Measurements from ENCODE around the gene PDLIM4.

PDLIM4 gene

GRCh38 chr5:132309679-132310078 lies 52.2 kb downstream of the PDLIM4 start:
- no peak for DNase-seq (ENCODE audit: low spot score)

GRCh38 chr5:132310141-132310834 lies 52.8 kb downstream of the PDLIM4 start:
- no peak for DNase-seq (ENCODE audit: low spot score)

- DNase-seq (ENCODE audit: low spot score): no peak
These were observed 55.9 kb downstream of the PDLIM4 start for GRCh38 chr5:132313366-132313765.

GRCh38 chr5:132313961-132314432 lies 56.5 kb downstream of the PDLIM4 start:
- DNase-seq (ENCODE audit: low spot score): no peak

GRCh38 chr5:132315529-132316067 lies 58.1 kb downstream of the PDLIM4 start:
- no peak for DNase-seq (ENCODE audit: low spot score)

GRCh38 chr5:132319975-132320374 lies 62.5 kb downstream of the PDLIM4 start:
- DNase-seq (ENCODE audit: low spot score): no peak

- DNase-seq (ENCODE audit: low spot score): no peak
These were observed 63.7 kb downstream of the PDLIM4 start for GRCh38 chr5:132321109-132321721.

GRCh38 chr5:132322266-132322665 lies 64.8 kb downstream of the PDLIM4 start:
- no peak for DNase-seq (ENCODE audit: low spot score)
